ENCODE measurements around the gene ADAT3. TPM values are rescaled to one million over a fixed set of nuclear protein-coding genes. Genes with fewer than 3 reads are reported as not detected.
"Not testable (repeated sequence)": the region's sequence is repeated elsewhere in the genome, so short reads cannot be mapped to it uniquely, and the experiment has no call there.

The ADAT3 gene
- total RNA-seq, 4 donors from 2014 or later = 2.1 to 3.6 (median 3.1) TPM

- Histone ChIP-seq H3K27me3 (no peaks in the 10 kb centered on the region), H3K4me1 (peaks cover 34 to 38% of the 10 kb centered on the region in 2 donors), H3K4me3 (no peak overlapping the region), H3K27ac (no peak overlapping the region), H3K9me3 (no peaks in the 10 kb centered on the region), H3K36me3 (peaks cover 0 to 10% of the 10 kb centered on the region in 2 donors)
- TF ChIP-seq, protein P1, sequence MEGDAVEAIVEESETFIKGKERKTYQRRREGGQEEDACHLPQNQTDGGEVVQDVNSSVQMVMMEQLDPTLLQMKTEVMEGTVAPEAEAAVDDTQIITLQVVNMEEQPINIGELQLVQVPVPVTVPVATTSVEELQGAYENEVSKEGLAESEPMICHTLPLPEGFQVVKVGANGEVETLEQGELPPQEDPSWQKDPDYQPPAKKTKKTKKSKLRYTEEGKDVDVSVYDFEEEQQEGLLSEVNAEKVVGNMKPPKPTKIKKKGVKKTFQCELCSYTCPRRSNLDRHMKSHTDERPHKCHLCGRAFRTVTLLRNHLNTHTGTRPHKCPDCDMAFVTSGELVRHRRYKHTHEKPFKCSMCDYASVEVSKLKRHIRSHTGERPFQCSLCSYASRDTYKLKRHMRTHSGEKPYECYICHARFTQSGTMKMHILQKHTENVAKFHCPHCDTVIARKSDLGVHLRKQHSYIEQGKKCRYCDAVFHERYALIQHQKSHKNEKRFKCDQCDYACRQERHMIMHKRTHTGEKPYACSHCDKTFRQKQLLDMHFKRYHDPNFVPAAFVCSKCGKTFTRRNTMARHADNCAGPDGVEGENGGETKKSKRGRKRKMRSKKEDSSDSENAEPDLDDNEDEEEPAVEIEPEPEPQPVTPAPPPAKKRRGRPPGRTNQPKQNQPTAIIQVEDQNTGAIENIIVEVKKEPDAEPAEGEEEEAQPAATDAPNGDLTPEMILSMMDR (IDR thresholded peaks at IDR 0.05 in 4 of 5, conservative IDR thresholded peaks at IDR 0.05 in 1 of 5) = no peak
- no peak for TF ChIP-seq POLR2A (IDR thresholded peaks at IDR 0.05)
- intact Hi-C loops (cut with DNase I; ENCODE audit: low total_unique reads) = no loop called here
- in situ Hi-C loops (cut with MboI; ENCODE audit: low sequenced_read_pairs in 4 of 4) = no loop called here
- DNase-seq (no peak), ATAC-seq (no peak)
These were observed 33.6 kb upstream of the ADAT3 start for GRCh38 chr19:1871630-1872029.

- H3K9me3 ChIP-seq = no peaks in the 10 kb centered on the region
- intact Hi-C loops (cut with DNase I; ENCODE audit: low total_unique reads) = no loop called here
- peaks cover 36 to 39% of the 10 kb centered on the region in 2 donors for H3K4me1 ChIP-seq
- peaks cover 0 to 10% of the 10 kb centered on the region in 2 donors for H3K36me3 ChIP-seq
- peak overlapping the region; percentile 88 to 99 (median 95) for H3K27ac ChIP-seq
- DNase-seq (no peak), ATAC-seq (no peak)
- TF ChIP-seq, protein P1 (IDR thresholded peaks at IDR 0.05 in 4 of 5, conservative IDR thresholded peaks at IDR 0.05 in 1 of 5) = no peak
- no peak for TF ChIP-seq POLR2A (IDR thresholded peaks at IDR 0.05)
- H3K4me3 ChIP-seq = peak overlapping the region; percentile 21 to 96 (median 65)
- in situ Hi-C loops (cut with MboI; ENCODE audit: low sequenced_read_pairs in 4 of 4) = no loop called here
- no peaks in the 10 kb centered on the region for H3K27me3 ChIP-seq
These were observed 32.2 kb upstream of the ADAT3 start for GRCh38 chr19:1872807-1873523.

GRCh38 chr19:1873524-1874473, 31.4 kb upstream of the ADAT3 start:
- peak in 1 of 2 donors; percentile 26 for ATAC-seq
- peak overlapping the region; percentile 88 to 99 (median 95) for H3K27ac ChIP-seq
- intact Hi-C loops (cut with DNase I; ENCODE audit: low total_unique reads) = no loop called here

DNA sequence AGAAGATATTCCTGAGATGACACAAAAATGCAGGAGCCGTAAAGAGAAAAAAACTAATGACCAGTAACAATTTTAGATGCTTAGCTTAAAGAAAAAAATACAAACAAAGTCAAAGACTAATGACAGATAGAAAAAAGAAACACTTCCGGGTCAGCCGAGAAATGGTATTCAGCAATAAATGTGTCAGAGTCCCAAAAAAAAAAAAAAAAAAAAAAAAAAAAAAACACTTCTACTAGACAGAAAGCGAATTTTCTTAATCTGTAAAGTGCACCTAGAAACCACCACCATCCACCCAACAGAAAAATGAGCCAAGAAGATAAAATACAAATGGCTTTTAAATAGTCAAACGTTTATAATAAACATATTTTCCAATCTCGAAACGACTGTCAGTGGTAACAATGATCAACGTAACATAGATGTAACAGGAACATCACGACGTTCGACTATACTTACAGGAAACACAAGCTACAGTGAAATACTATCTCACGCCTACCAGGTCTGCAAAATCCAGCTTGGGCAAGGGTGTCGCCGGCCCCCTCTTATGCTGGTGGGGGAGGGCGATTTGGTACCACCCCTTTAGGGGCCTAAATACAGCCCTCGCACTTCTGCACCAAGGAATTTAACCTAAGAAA, 30.5 kb upstream of the ADAT3 start:
- Histone ChIP-seq H3K27me3 (no peaks in the 10 kb centered on the region), H3K4me3 (peak overlapping the region; percentile 83 to 99 (median 92)), H3K4me1 (peaks cover 34 to 36% of the 10 kb centered on the region in 2 donors), H3K27ac (peak overlapping the region; percentile 88 to 99 (median 95)), H3K9me3 (no peaks in the 10 kb centered on the region), H3K36me3 (peaks cover 0 to 10% of the 10 kb centered on the region in 2 donors)
- intact Hi-C loops (cut with DNase I; ENCODE audit: low total_unique reads) = no loop called here
- ATAC-seq (no peak), DNase-seq (no peak)
- in situ Hi-C loops (cut with MboI; ENCODE audit: low sequenced_read_pairs in 4 of 4) = no loop called here
- no peak for TF ChIP-seq POLR2A (IDR thresholded peaks at IDR 0.05)

More at GRCh38 chr19:1873524-1874473, 31.4 kb upstream of the ADAT3 start:
- peaks cover 0 to 10% of the 10 kb centered on the region in 2 donors for H3K36me3 ChIP-seq
- TF ChIP-seq, protein P1 (IDR thresholded peaks at IDR 0.05 in 4 of 5, conservative IDR thresholded peaks at IDR 0.05 in 1 of 5) = no peak
- no peak for TF ChIP-seq POLR2A (IDR thresholded peaks at IDR 0.05)
- no peaks in the 10 kb centered on the region for H3K9me3 ChIP-seq
- H3K27me3 ChIP-seq = no peaks in the 10 kb centered on the region
- DNase-seq = no peak
- in situ Hi-C loops (cut with MboI; ENCODE audit: low sequenced_read_pairs in 4 of 4) = no loop called here
- H3K4me1 ChIP-seq = peaks cover 36 to 39% of the 10 kb centered on the region in 2 donors
- H3K4me3 ChIP-seq = peak overlapping the region; percentile 21 to 96 (median 65)

DNA sequence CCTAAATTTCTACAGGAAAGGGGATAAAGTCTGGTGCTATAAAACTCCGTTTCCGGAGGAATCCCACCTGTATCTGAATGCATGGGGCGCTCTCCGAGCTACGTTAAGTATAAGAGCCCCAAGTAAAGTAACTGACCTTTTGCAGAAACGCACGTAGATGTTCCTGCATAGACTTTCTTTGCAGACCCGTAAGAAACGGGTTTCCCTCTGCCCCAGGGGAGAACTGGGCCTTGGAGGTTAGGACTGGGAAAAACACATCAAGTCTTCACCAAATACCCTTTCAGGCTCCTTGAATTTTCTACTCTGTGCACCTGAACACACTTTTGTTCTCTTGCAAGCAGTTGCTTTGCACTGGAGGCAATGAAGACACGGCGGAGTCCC, 29.9 kb upstream of the ADAT3 start:
- H3K9me3 ChIP-seq; H3K36me3 ChIP-seq; ATAC-seq; intact Hi-C loops (cut with DNase I; ENCODE audit: low total_unique reads); in situ Hi-C loops (cut with MboI; ENCODE audit: low sequenced_read_pairs in 4 of 4); H3K27me3 ChIP-seq; DNase-seq: not testable (repeated sequence)
- Histone ChIP-seq H3K4me3 (peak overlapping the region; percentile 83 to 99 (median 92)), H3K27ac (peak overlapping the region; percentile 88 to 99 (median 95)), H3K4me1 (peaks cover 36% of the 10 kb centered on the region in 2 donors)
